Measurements from ENCODE around the gene KCNMA1.

KCNMA1 gene

GRCh38 chr10:77635402-77636227, 2.0 kb downstream of the KCNMA1 start:
- Histone ChIP-seq H3K27ac (ENCODE audit: insufficient read depth, low read length, poor library complexity, severe bottlenecking) (no peak overlapping the region), H3K36me3 (ENCODE audit: control insufficient read depth, insufficient read depth, low read length) (no peaks in the 10 kb centered on the region), H3K9me3 (ENCODE audit: control insufficient read depth, low read length) (no peaks in the 10 kb centered on the region), H3K4me3 (ENCODE audit: insufficient read depth, low read depth, low read length, poor library complexity, severe bottlenecking) (no peak overlapping the region), H3K4me1 (ENCODE audit: control insufficient read depth, insufficient read depth, low read length, poor library complexity, severe bottlenecking) (peaks cover 7% of the 10 kb centered on the region), H3K27me3 (replicated peaks; ENCODE audit: control insufficient read depth, insufficient read depth, low read length, poor library complexity, severe bottlenecking) (peaks cover 12% of the 10 kb centered on the region)
- no peak for DNase-seq

DNA sequence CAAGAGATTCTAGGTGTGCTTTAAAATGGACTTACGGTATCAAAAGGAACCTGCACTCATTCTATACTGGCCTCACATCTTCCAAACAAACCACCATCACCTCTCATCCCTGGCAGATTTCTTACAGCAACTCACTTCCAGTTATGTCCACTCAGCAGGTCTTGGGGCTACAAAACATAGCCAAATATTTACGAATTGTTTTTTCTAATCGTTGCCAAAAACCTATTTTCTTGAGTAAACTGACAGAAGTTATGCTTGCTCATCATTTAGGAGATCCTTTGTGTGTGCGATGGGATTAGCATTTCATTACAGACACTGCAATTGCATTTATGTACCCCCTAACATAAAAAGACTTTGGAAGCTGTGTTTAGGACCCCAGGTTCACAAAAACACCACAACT, 2.7 kb downstream of the KCNMA1 start:
- Histone ChIP-seq H3K27me3 (replicated peaks; ENCODE audit: control insufficient read depth, insufficient read depth, low read length, poor library complexity, severe bottlenecking) (peaks cover 12% of the 10 kb centered on the region), H3K4me1 (ENCODE audit: control insufficient read depth, insufficient read depth, low read length, poor library complexity, severe bottlenecking) (peaks cover 7% of the 10 kb centered on the region), H3K4me3 (ENCODE audit: insufficient read depth, low read depth, low read length, poor library complexity, severe bottlenecking) (no peak overlapping the region), H3K36me3 (ENCODE audit: control insufficient read depth, insufficient read depth, low read length) (no peaks in the 10 kb centered on the region), H3K9me3 (ENCODE audit: control insufficient read depth, low read length) (no peaks in the 10 kb centered on the region), H3K27ac (ENCODE audit: insufficient read depth, low read length, poor library complexity, severe bottlenecking) (no peak overlapping the region)
- no peak for DNase-seq

DNA sequence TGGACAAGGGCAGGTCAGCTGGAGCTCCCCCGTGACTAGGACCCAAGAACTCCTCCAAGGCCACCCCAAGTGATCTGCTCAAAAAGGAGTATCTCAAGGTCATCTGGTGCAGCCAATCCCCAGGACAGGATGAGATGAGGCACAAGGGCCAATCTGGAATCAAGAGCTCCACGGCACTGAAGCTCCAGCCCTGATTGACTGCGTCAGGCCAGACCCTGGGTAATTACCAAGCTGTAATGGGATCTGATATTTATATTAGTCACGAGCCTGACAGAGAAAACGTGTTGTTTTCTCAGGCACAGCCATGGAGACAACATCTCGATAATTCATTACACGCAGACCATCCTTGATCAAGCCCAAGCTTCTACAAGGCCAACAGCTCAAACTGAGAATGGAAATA, 4.2 kb downstream of the KCNMA1 start:
- H3K27me3 ChIP-seq (replicated peaks; ENCODE audit: control insufficient read depth, insufficient read depth, low read length, poor library complexity, severe bottlenecking) = peaks cover 11% of the 10 kb centered on the region
- H3K27ac ChIP-seq (ENCODE audit: insufficient read depth, low read length, poor library complexity, severe bottlenecking) = no peak overlapping the region
- no peak overlapping the region for H3K4me3 ChIP-seq (ENCODE audit: insufficient read depth, low read depth, low read length, poor library complexity, severe bottlenecking)
- no peak for DNase-seq
- H3K36me3 ChIP-seq (ENCODE audit: control insufficient read depth, insufficient read depth, low read length) = no peaks in the 10 kb centered on the region
- H3K9me3 ChIP-seq (ENCODE audit: control insufficient read depth, low read length) = no peaks in the 10 kb centered on the region
- peaks cover 7% of the 10 kb centered on the region for H3K4me1 ChIP-seq (ENCODE audit: control insufficient read depth, insufficient read depth, low read length, poor library complexity, severe bottlenecking)

GRCh38 chr10:77631241-77631640, 6.4 kb downstream of the KCNMA1 start:
- H3K27me3 ChIP-seq (replicated peaks; ENCODE audit: control insufficient read depth, insufficient read depth, low read length, poor library complexity, severe bottlenecking) = peaks cover 2% of the 10 kb centered on the region
- no peak overlapping the region for H3K27ac ChIP-seq (ENCODE audit: insufficient read depth, low read length, poor library complexity, severe bottlenecking)
- H3K4me3 ChIP-seq (ENCODE audit: insufficient read depth, low read depth, low read length, poor library complexity, severe bottlenecking) = no peak overlapping the region
- H3K36me3 ChIP-seq (ENCODE audit: control insufficient read depth, insufficient read depth, low read length) = no peaks in the 10 kb centered on the region
- DNase-seq = no peak
- H3K4me1 ChIP-seq (ENCODE audit: control insufficient read depth, insufficient read depth, low read length, poor library complexity, severe bottlenecking) = no peaks in the 10 kb centered on the region
- H3K9me3 ChIP-seq (ENCODE audit: control insufficient read depth, low read length) = no peaks in the 10 kb centered on the region

- no peaks in the 10 kb centered on the region for H3K27me3 ChIP-seq (replicated peaks; ENCODE audit: control insufficient read depth, insufficient read depth, low read length, poor library complexity, severe bottlenecking)
- no peak overlapping the region for H3K4me3 ChIP-seq (ENCODE audit: insufficient read depth, low read depth, low read length, poor library complexity, severe bottlenecking)
- no peaks in the 10 kb centered on the region for H3K36me3 ChIP-seq (ENCODE audit: control insufficient read depth, insufficient read depth, low read length)
- no peaks in the 10 kb centered on the region for H3K9me3 ChIP-seq (ENCODE audit: control insufficient read depth, low read length)
- H3K27ac ChIP-seq (ENCODE audit: insufficient read depth, low read length, poor library complexity, severe bottlenecking) = no peak overlapping the region
- no peaks in the 10 kb centered on the region for H3K4me1 ChIP-seq (ENCODE audit: control insufficient read depth, insufficient read depth, low read length, poor library complexity, severe bottlenecking)
- no peak for DNase-seq
These were observed 7.1 kb downstream of the KCNMA1 start for GRCh38 chr10:77630507-77630848.

GRCh38 chr10:77629775-77630506, 7.7 kb downstream of the KCNMA1 start:
- DNase-seq = no peak
- H3K27me3 ChIP-seq (replicated peaks; ENCODE audit: control insufficient read depth, insufficient read depth, low read length, poor library complexity, severe bottlenecking) = no peaks in the 10 kb centered on the region
- no peak overlapping the region for H3K4me3 ChIP-seq (ENCODE audit: insufficient read depth, low read depth, low read length, poor library complexity, severe bottlenecking)
- H3K9me3 ChIP-seq (ENCODE audit: control insufficient read depth, low read length) = no peaks in the 10 kb centered on the region
- H3K36me3 ChIP-seq (ENCODE audit: control insufficient read depth, insufficient read depth, low read length) = no peaks in the 10 kb centered on the region
- no peak overlapping the region for H3K27ac ChIP-seq (ENCODE audit: insufficient read depth, low read length, poor library complexity, severe bottlenecking)
- no peaks in the 10 kb centered on the region for H3K4me1 ChIP-seq (ENCODE audit: control insufficient read depth, insufficient read depth, low read length, poor library complexity, severe bottlenecking)

GRCh38 chr10:77628906-77629730, 8.5 kb downstream of the KCNMA1 start:
- Histone ChIP-seq H3K9me3 (ENCODE audit: control insufficient read depth, low read length) (no peaks in the 10 kb centered on the region), H3K36me3 (ENCODE audit: control insufficient read depth, insufficient read depth, low read length) (no peaks in the 10 kb centered on the region), H3K4me1 (ENCODE audit: control insufficient read depth, insufficient read depth, low read length, poor library complexity, severe bottlenecking) (no peaks in the 10 kb centered on the region), H3K27me3 (replicated peaks; ENCODE audit: control insufficient read depth, insufficient read depth, low read length, poor library complexity, severe bottlenecking) (no peaks in the 10 kb centered on the region), H3K27ac (ENCODE audit: insufficient read depth, low read length, poor library complexity, severe bottlenecking) (no peak overlapping the region), H3K4me3 (ENCODE audit: insufficient read depth, low read depth, low read length, poor library complexity, severe bottlenecking) (no peak overlapping the region)
- DNase-seq = no peak

- no peak overlapping the region for H3K27ac ChIP-seq (ENCODE audit: insufficient read depth, low read length, poor library complexity, severe bottlenecking)
- no peaks in the 10 kb centered on the region for H3K27me3 ChIP-seq (replicated peaks; ENCODE audit: control insufficient read depth, insufficient read depth, low read length, poor library complexity, severe bottlenecking)
- no peaks in the 10 kb centered on the region for H3K9me3 ChIP-seq (ENCODE audit: control insufficient read depth, low read length)
- DNase-seq = no peak
- no peaks in the 10 kb centered on the region for H3K4me1 ChIP-seq (ENCODE audit: control insufficient read depth, insufficient read depth, low read length, poor library complexity, severe bottlenecking)
- no peak overlapping the region for H3K4me3 ChIP-seq (ENCODE audit: insufficient read depth, low read depth, low read length, poor library complexity, severe bottlenecking)
- no peaks in the 10 kb centered on the region for H3K36me3 ChIP-seq (ENCODE audit: control insufficient read depth, insufficient read depth, low read length)
These were observed 11.2 kb downstream of the KCNMA1 start for GRCh38 chr10:77626266-77626935.

DNA sequence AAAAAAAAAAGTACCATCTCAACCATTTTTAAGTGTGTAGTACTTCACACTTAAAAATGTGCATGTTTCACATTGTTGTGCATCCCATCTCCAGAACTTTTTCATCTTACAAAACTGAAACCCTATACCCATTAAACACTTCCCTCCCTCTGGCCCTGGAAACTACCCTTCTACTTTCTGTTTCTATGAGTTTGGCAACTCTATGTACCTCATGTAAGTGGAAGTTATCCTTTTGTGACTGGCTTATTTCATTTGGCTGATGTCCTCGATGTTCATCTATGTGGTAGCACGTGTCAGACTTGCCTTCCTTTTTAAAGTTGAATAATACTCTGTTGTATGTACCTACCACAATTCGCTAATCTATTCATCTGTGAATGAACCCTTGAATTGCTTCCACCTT, 12.2 kb downstream of the KCNMA1 start:
- DNase-seq = no peak
- Histone ChIP-seq H3K27me3 (replicated peaks; ENCODE audit: control insufficient read depth, insufficient read depth, low read length, poor library complexity, severe bottlenecking) (no peaks in the 10 kb centered on the region), H3K4me3 (ENCODE audit: insufficient read depth, low read depth, low read length, poor library complexity, severe bottlenecking) (no peak overlapping the region), H3K4me1 (ENCODE audit: control insufficient read depth, insufficient read depth, low read length, poor library complexity, severe bottlenecking) (no peaks in the 10 kb centered on the region), H3K27ac (ENCODE audit: insufficient read depth, low read length, poor library complexity, severe bottlenecking) (no peak overlapping the region), H3K36me3 (ENCODE audit: control insufficient read depth, insufficient read depth, low read length) (no peaks in the 10 kb centered on the region), H3K9me3 (ENCODE audit: control insufficient read depth, low read length) (no peaks in the 10 kb centered on the region)

Data from effector memory CD4-positive, alpha-beta T cell (primary cell).